ENCODE data around the gene CYCS. TPM values are rescaled to one million over a fixed set of nuclear protein-coding genes. Genes with fewer than 3 reads are reported as not detected.

The CYCS gene
- total RNA-seq, 4 donors from 2014 or later = 97.9 to 186 (median 109) TPM

GRCh38 chr7:25095516-25096345 lies 29.3 kb downstream of the CYCS start:
- in situ Hi-C loops (cut with MboI; ENCODE audit: low sequenced_read_pairs in 4 of 4) = no loop called here
- H3K27ac ChIP-seq = no peak overlapping the region
- no peaks in the 10 kb centered on the region for H3K27me3 ChIP-seq
- DNase-seq (no peak), ATAC-seq (no peak)
- intact Hi-C loops (cut with DNase I; ENCODE audit: low total_unique reads) = loop anchor here (2.0 to 10.0 kb wide), 3 partner anchors 275 to 521 kb away; partner anchors contain the start of gene PALS2
- no peak for TF ChIP-seq CTCF (IDR thresholded peaks at IDR 0.05 in 4 of 5, conservative IDR thresholded peaks at IDR 0.05 in 1 of 5)
- TF ChIP-seq POLR2A (IDR thresholded peaks at IDR 0.05) = no peak
- peaks cover 0 to 4% of the 10 kb centered on the region in 2 donors for H3K4me1 ChIP-seq
- no peaks in the 10 kb centered on the region for H3K36me3 ChIP-seq
- no peaks in the 10 kb centered on the region for H3K9me3 ChIP-seq
- H3K4me3 ChIP-seq = no peak overlapping the region

GRCh38 chr7:25093268-25093826 lies 31.7 kb downstream of the CYCS start:
- TF ChIP-seq CTCF (IDR thresholded peaks at IDR 0.05 in 4 of 5, conservative IDR thresholded peaks at IDR 0.05 in 1 of 5) (peak in 4 of 5 experiments; percentile 31 to 63 (median 42)), POLR2A (IDR thresholded peaks at IDR 0.05) (no peak)
- in situ Hi-C loops (cut with MboI; ENCODE audit: low sequenced_read_pairs in 4 of 4) (no loop called here), intact Hi-C loops (cut with DNase I; ENCODE audit: low total_unique reads) (loop anchor here (10.0 kb wide), 1 partner anchor 519 kb away; the partner anchor contains the start of gene PALS2)
- Histone ChIP-seq H3K27me3 (no peaks in the 10 kb centered on the region), H3K27ac (no peak overlapping the region), H3K4me1 (peaks cover 0 to 4% of the 10 kb centered on the region in 2 donors), H3K36me3 (no peaks in the 10 kb centered on the region), H3K4me3 (no peak overlapping the region), H3K9me3 (no peaks in the 10 kb centered on the region)
- ATAC-seq (peak in 1 of 2 donors; percentile 47), DNase-seq (peak in 1 of 2 donors; percentile 27)

GRCh38 chr7:25091779-25092178 lies 33.3 kb downstream of the CYCS start:
- H3K9me3 ChIP-seq = no peaks in the 10 kb centered on the region
- no peak overlapping the region for H3K4me3 ChIP-seq
- DNase-seq = no peak
- H3K27ac ChIP-seq = no peak overlapping the region
- H3K36me3 ChIP-seq = no peaks in the 10 kb centered on the region
- intact Hi-C loops (cut with DNase I; ENCODE audit: low total_unique reads) = loop anchor here (10.0 kb wide), 1 partner anchor 517 kb away; the partner anchor contains the start of gene PALS2
- no peaks in the 10 kb centered on the region for H3K27me3 ChIP-seq
- H3K4me1 ChIP-seq = peaks cover 0 to 4% of the 10 kb centered on the region in 2 donors
- in situ Hi-C loops (cut with MboI; ENCODE audit: low sequenced_read_pairs in 4 of 4) = no loop called here
- TF ChIP-seq CTCF (IDR thresholded peaks at IDR 0.05 in 4 of 5, conservative IDR thresholded peaks at IDR 0.05 in 1 of 5) = no peak
- ATAC-seq = no peak

- Histone ChIP-seq H3K27ac (no peak overlapping the region), H3K36me3 (no peaks in the 10 kb centered on the region), H3K27me3 (no peaks in the 10 kb centered on the region), H3K4me3 (no peak overlapping the region), H3K9me3 (no peaks in the 10 kb centered on the region), H3K4me1 (peaks cover 0 to 4% of the 10 kb centered on the region in 2 donors)
- in situ Hi-C loops (cut with MboI; ENCODE audit: low sequenced_read_pairs in 4 of 4) = no loop called here
- TF ChIP-seq CTCF (IDR thresholded peaks at IDR 0.05 in 4 of 5, conservative IDR thresholded peaks at IDR 0.05 in 1 of 5) = no peak
- no peak for TF ChIP-seq POLR2A (IDR thresholded peaks at IDR 0.05)
- ATAC-seq = no peak
- intact Hi-C loops (cut with DNase I; ENCODE audit: low total_unique reads) = loop anchor here (10.0 kb wide), 1 partner anchor 516 kb away; the partner anchor contains the start of gene PALS2
- no peak for DNase-seq
Observed at GRCh38 chr7:25091176-25091575, 33.9 kb downstream of the CYCS start.

Measured in gastrocnemius medialis (tissue), 4 donors.